Peyer's patch (tissue), 4 donors: ENCODE data around the gene ZDHHC21.

Source experiments
- CTCF ChIP-seq, 6 experiments: fragments of 450-650 bp in 4 of 6; fragments of 200-600 bp in 2 of 6; sonication (generic) in 1 of 6; IDR thresholded peaks; one replicate each; pipeline ENCODE4 v1.5.1; 2017 to 2019; ENCODE audit warnings: antibody characterized with exemption in 6 of 6, mild to moderate bottlenecking in 3 of 6, moderate library complexity in 1 of 6
- POLR2A ChIP-seq, 2 donors: fragments of 450-650 bp; IDR thresholded peaks; one replicate each; pipeline ENCODE4 v1.5.1; 2017; ENCODE audit warnings: antibody characterized with exemption in 2 of 2, mild to moderate bottlenecking in 2 of 2, moderate library complexity in 2 of 2

DNA sequence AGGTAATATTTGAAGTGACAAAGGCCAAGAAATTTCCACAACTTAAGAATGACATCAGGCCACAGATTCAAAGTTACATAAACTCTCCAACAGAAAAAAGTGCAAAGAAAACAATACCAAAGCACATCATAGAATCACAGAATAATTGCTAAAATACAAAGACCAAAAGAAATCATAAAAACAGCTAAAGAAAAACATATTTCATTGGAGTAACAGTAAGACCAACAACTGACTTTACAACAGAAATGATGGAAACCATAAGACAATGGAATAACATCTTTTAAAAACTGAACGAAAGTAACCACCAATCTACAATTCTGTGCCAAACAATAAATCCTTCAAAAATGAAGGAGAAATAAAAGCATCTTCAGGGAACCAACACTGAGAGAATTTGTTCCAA lies 38.3 kb downstream of the ZDHHC21 start:
- no peak for TF ChIP-seq CTCF (IDR thresholded peaks at IDR 0.05)
- no peak for TF ChIP-seq POLR2A (IDR thresholded peaks at IDR 0.05)
